Heart right ventricle (tissue), 16 donors: Measurements from ENCODE around the gene GUF1. TPM values are rescaled to one million over a fixed set of nuclear protein-coding genes. Genes with fewer than 3 reads are reported as not detected.

ENCODE experiments used
- ATAC-seq, 8 donors: fragments of 200-7000 bp; cut with Tn5 transposase; one replicate each; pipeline ENCODE4 v1.9.1; 2020; ENCODE audit warnings: mild to moderate bottlenecking in 8 of 8, moderate library complexity in 8 of 8, moderate number of reproducible peaks in 1 of 8
- DNase-seq, 2 donors: peaks; one replicate each; pipeline ENCODE4 v3.0.0-alpha.2; 2020
- H3K27ac ChIP-seq, 10 donors: fragments of 200-600 bp; sonication (generic) in 2 of 10; one replicate each; pipeline versions ENCODE4 v1.5.0 to v1.8.0; 2020 to 2022; ENCODE audit warnings: mild to moderate bottlenecking in 3 of 10
- H3K27me3 ChIP-seq, 7 donors: fragments of 200-600 bp; one replicate each; pipeline ENCODE4 v1.8.0; 2021 to 2022; ENCODE audit warnings: mild to moderate bottlenecking in 2 of 7
- H3K36me3 ChIP-seq, 9 donors: fragments of 200-600 bp; sonication (generic) in 1 of 9; one replicate each; pipeline versions ENCODE4 v1.5.0 to v1.8.0; 2020 to 2022; ENCODE audit warnings: mild to moderate bottlenecking in 2 of 9
- H3K4me1 ChIP-seq, 9 donors: fragments of 200-600 bp; sonication (generic) in 1 of 9; one replicate each; pipeline versions ENCODE4 v1.5.0 to v1.8.0; 2020 to 2022; ENCODE audit warnings: mild to moderate bottlenecking in 4 of 9
- H3K4me3 ChIP-seq, 10 donors: fragments of 200-600 bp; sonication (generic) in 2 of 10; one replicate each; pipeline versions ENCODE4 v1.5.0 to v1.8.0; 2020 to 2022; ENCODE audit warnings: mild to moderate bottlenecking in 7 of 10, moderate library complexity in 2 of 10
- H3K9me3 ChIP-seq, 11 donors: fragments of 200-600 bp in 10 of 11; sonication (generic) in 2 of 11; one replicate each; pipeline versions ENCODE4 v1.5.0 to v1.8.0; 2013 to 2022; ENCODE audit warnings: mild to moderate bottlenecking in 2 of 11, control low read depth in 1 of 11, moderate library complexity in 1 of 11
- CTCF ChIP-seq, 9 donors: fragments of 200-600 bp; sonication (generic) in 2 of 9; IDR thresholded peaks; one replicate each; pipeline versions ENCODE4 v1.5.0 to v1.8.0; 2021 to 2022; ENCODE audit warnings: antibody characterized with exemption in 9 of 9, mild to moderate bottlenecking in 5 of 9, moderate library complexity in 1 of 9
- WGBS, 2 donors: extraction: QIAGEN DNeasy Blood & Tissue Kit; methylation state at CpG; one replicate each; pipeline ENCODE4 v1.1.7; 2013; ENCODE audit warnings: inconsistent platforms in 1 of 2; 5-methylcytosine and 5-hydroxymethylcytosine counted together
- intact Hi-C, 10 donors: fragments of 100-400 bp; cut with DNase I; formaldehyde crosslinking; loops; one replicate each; pipeline versions ENCODE4 v1.11.1 to v1.14.2; 2022
- polyA plus RNA-seq, 2 donors: library from polyadenylated mRNA; stranded (reverse); fragments of 200-250 nt; gene quantifications; one replicate each; pipeline ENCODE4 v1.2.3, GENCODE V29; 2013
- total RNA-seq, 10 donors: library from RNA; stranded (reverse); fragmentation: NEBNext Ultra II Directional in 3 of 10; extraction: Animal tissue kit (Norgen Biotek cat#: 25700) in 3 of 10; gene quantifications; one replicate each; pipeline versions ENCODE4 v1.2.1 to v1.2.4, GENCODE V29; 2021 to 2023
- donor health status: Arrhythmogenic right ventricular cardiomyopathy.
- donor health status: ischemic (EF 13 %, LVEDD 7.1; RV severe dilation, severe dysfunction).
- donor health status: healthy with polysubstance abuse.
- donor health status: DM: no; HTN: yes; CAD: no.
- donor health status: DM: no; HTN: no; CAD: no.
- donor health status: ischemic (EF 25% LVEDD 6.9; RV normal size, moderate dysfunction).
- donor health status: ischemic (EF 25% LVEDD 5.7; RV mildly dilated, moderate dysfunction).
- donor health status: healthy.
- donor health status: DM: yes; HTN: yes; CAD: no.
- donor health status: Ischemic cardiomyopathy.
- donor health status: ischemic (EF 35%, LVEDD 5.7; RV mildly dilated, moderate dysfunction).
- donor health status: nonischemic (EF 11% LVEDD 7.7; RV severe dilation, severe dysfunction).
- donor health status: DM: yes; HTN: yes; CAD: no.
- donor health status: PGD.
- donor health status: ischemic (EF 29% LVEDD 5.4; RV normal size, mild dysfunction).
- donor health status: nonischemic (EF 23%, LVEDD 6.1; RV moderate dilation, normal function).

The GUF1 gene
- total and polyA plus RNA-seq, 12 donors = 10.0 to 29.6 (median 24.2) TPM

GRCh38 chr4:44736900-44737299, 58.7 kb downstream of the GUF1 start:
- 87 to 88% methylated on average over 2 of the region's 2 CpGs for WGBS, 2 donors
- Histone ChIP-seq H3K9me3 (no peaks in the 10 kb centered on the region), H3K27ac (no peak overlapping the region), H3K27me3 (no peaks in the 10 kb centered on the region), H3K4me1 (no peaks in the 10 kb centered on the region), H3K4me3 (no peak overlapping the region), H3K36me3 (no peaks in the 10 kb centered on the region)
- intact Hi-C loops = no loop called here
- DNase-seq (no peak), ATAC-seq (no peak)
- no peak for TF ChIP-seq CTCF (IDR thresholded peaks at IDR 0.05)

- Histone ChIP-seq H3K4me1 (no peaks in the 10 kb centered on the region), H3K9me3 (no peaks in the 10 kb centered on the region), H3K27ac (no peak overlapping the region), H3K27me3 (no peaks in the 10 kb centered on the region), H3K4me3 (no peak overlapping the region), H3K36me3 (no peaks in the 10 kb centered on the region)
- peak in 2 of 9 donors; percentile 50 to 51 for TF ChIP-seq CTCF (IDR thresholded peaks at IDR 0.05)
- DNase-seq (no peak), ATAC-seq (no peak)
- 44 to 71% methylated on average over 2 of the region's 2 CpGs for WGBS, 2 donors
- intact Hi-C loops = no loop called here
Observed at GRCh38 chr4:44738615-44739014, 60.4 kb downstream of the GUF1 start.

GRCh38 chr4:44740201-44740600, 62.0 kb downstream of the GUF1 start:
- ATAC-seq (no peak), DNase-seq (no peak)
- intact Hi-C loops = no loop called here
- no peak for TF ChIP-seq CTCF (IDR thresholded peaks at IDR 0.05)
- Histone ChIP-seq H3K4me3 (no peak overlapping the region), H3K9me3 (no peaks in the 10 kb centered on the region), H3K4me1 (no peaks in the 10 kb centered on the region), H3K27ac (no peak overlapping the region), H3K36me3 (no peaks in the 10 kb centered on the region), H3K27me3 (no peaks in the 10 kb centered on the region)
- 82 to 84% methylated on average over 2 of the region's 2 CpGs for WGBS, 2 donors

Other genes starting within 250 kb of the GUF1 start
- under 1 TPM in 7 of 10 donors, not detected in 3; 0.12 to 0.39 (median 0.17) TPM for gene KCTD8, start 229.6 kb upstream of the GUF1 start, total RNA-seq
- gene KCTD8, start 229.6 kb upstream of the GUF1 start, polyA plus RNA-seq = under 1 TPM in 1 of 2 donors, not detected in 1; 0.03 TPM
- 1 to 10 TPM in 8 of 10 donors, under 1 TPM in 2; 0.53 to 2.1 (median 1.5) TPM for gene YIPF7, start 26.8 kb upstream of the GUF1 start, total RNA-seq
- 1 to 10 TPM in 1 of 2 donors, under 1 TPM in 1; 0.46 to 2.4 TPM for gene YIPF7, start 26.8 kb upstream of the GUF1 start, polyA plus RNA-seq
- 10 to 100 TPM; 10.4 to 20.1 (median 12.5) TPM for gene GNPDA2, start 48.1 kb downstream of the GUF1 start, total RNA-seq
- 10 to 100 TPM in 1 of 2 donors, 1 to 10 TPM in 1; 9.2 to 11.9 TPM for gene GNPDA2, start 48.1 kb downstream of the GUF1 start, polyA plus RNA-seq